ENCODE results near the gene ZNG1B.
"Not testable (repeated sequence)": the region's sequence is repeated elsewhere in the genome, so short reads cannot be mapped to it uniquely, and the experiment has no call there.

DNA sequence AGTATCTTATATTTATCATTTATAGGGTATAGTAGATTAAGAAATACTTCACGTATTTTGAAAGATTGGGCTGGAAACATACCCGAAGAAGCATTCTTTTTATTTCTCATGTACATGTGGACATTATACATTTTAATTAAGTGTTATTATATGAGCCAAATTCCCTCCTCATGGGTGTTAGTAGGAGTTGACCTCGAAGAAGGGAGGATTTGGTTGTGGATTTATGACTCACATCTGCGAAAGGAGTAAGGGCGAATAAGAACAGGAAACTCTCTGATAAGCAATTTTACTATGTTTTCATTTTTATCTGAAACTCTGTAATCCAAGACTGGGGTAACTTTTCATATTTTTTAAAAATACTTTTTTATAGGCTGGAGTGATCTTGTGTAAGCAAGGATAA lies 84.0 kb downstream of the ZNG1B start:
- TF ChIP-seq, protein P1, sequence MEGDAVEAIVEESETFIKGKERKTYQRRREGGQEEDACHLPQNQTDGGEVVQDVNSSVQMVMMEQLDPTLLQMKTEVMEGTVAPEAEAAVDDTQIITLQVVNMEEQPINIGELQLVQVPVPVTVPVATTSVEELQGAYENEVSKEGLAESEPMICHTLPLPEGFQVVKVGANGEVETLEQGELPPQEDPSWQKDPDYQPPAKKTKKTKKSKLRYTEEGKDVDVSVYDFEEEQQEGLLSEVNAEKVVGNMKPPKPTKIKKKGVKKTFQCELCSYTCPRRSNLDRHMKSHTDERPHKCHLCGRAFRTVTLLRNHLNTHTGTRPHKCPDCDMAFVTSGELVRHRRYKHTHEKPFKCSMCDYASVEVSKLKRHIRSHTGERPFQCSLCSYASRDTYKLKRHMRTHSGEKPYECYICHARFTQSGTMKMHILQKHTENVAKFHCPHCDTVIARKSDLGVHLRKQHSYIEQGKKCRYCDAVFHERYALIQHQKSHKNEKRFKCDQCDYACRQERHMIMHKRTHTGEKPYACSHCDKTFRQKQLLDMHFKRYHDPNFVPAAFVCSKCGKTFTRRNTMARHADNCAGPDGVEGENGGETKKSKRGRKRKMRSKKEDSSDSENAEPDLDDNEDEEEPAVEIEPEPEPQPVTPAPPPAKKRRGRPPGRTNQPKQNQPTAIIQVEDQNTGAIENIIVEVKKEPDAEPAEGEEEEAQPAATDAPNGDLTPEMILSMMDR (IDR thresholded peaks at IDR 0.05): not testable (repeated sequence)
- TF ChIP-seq POLR2AphosphoS5 (IDR thresholded peaks at IDR 0.05); EP300 (IDR thresholded peaks at IDR 0.05); POLR2A (IDR thresholded peaks at IDR 0.05; ENCODE audit: low read depth): not testable (repeated sequence)

All from esophagus muscularis mucosa (tissue), 4 donors.